ENCODE data around the gene MRPL36. TPM values are rescaled to one million over a fixed set of nuclear protein-coding genes. Genes with fewer than 3 reads are reported as not detected.
"Not testable (repeated sequence)": the region's sequence is repeated elsewhere in the genome, so short reads cannot be mapped to it uniquely, and the experiment has no call there.

The MRPL36 gene
- 60.1 and 71.2 TPM in 2 replicates for total RNA-seq

- peak; percentile 62 for DNase-seq (ENCODE audit: low read depth, low spot score)
Observed at GRCh38 chr5:1799602-1800471, at the start of gene MRPL36. MRPL36 (minus strand) TSS chr5:1799837; CDS start chr5:1798935, 902 bp downstream.

DNA sequence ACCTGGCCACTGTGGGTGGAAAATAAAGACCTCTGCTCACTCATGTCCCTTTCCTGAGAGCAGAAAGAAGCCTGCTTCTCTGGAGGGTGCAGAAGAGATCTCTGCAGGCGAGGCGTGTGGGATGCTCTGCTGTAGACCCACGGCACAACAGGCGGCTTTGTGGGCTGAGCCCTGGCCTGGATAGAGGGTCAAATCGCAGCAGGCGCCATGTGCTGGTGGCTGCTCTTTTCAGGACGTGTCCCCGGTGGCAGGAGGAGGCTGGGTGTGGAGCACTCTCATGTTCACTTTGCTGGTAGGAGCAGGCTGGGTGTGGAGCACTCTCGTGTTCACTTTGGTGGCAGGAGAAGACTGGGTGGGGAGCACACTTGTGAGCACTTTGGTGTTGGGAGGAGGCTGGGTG lies 48.0 kb upstream of the MRPL36 start:
- no peak for DNase-seq (ENCODE audit: low read depth, low spot score)

DNA sequence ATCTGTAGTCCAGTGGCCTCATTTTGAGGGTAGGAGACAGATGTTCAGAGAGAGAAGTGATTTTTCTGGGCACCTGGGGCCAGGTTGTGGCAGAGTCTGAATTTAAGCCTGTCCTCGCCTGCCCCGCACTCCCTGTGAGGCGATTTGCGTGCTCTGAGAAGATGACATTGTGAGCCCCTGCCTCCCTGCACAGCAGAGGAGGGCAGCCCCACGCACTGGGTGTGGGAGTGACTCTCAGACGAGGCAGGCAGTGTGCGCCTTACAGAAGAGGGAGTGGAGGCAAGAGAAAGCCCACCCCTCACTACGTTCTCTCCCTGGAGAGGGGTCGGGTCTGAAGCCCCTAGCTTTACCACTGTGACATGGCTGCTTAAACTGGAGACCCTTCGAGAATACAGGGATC lies 47.4 kb upstream of the MRPL36 start:
- no peak for DNase-seq (ENCODE audit: low read depth, low spot score)

DNA sequence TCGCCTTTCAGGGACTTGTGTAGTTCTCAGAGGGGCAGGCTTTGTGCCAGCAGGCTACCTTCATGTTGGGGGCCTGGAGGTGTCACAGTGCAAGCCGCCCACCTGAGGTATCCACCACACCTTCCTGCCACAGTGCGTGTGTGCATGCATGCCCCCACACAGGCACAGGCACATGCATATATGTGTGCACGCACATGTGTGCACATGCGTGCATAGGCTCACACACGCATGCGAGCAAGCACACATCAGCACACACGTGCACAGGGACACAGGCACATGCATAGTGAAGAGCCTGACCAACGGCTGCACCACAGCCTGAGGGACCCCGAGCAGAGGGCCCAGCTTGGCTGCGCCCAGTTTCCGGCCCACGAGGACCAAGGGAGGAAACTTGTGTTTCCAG lies 46.9 kb upstream of the MRPL36 start:
- no peak for DNase-seq (ENCODE audit: low read depth, low spot score)

GRCh38 chr5:1845696-1846095 lies 46.1 kb upstream of the MRPL36 start:
- DNase-seq (ENCODE audit: low read depth, low spot score): no peak

- no peak for DNase-seq (ENCODE audit: low read depth, low spot score)
Observed at GRCh38 chr5:1844708-1845436, 45.2 kb upstream of the MRPL36 start.

- DNase-seq (ENCODE audit: low read depth, low spot score): not testable (repeated sequence)
Observed at GRCh38 chr5:1843761-1844160, 44.1 kb upstream of the MRPL36 start.

DNA sequence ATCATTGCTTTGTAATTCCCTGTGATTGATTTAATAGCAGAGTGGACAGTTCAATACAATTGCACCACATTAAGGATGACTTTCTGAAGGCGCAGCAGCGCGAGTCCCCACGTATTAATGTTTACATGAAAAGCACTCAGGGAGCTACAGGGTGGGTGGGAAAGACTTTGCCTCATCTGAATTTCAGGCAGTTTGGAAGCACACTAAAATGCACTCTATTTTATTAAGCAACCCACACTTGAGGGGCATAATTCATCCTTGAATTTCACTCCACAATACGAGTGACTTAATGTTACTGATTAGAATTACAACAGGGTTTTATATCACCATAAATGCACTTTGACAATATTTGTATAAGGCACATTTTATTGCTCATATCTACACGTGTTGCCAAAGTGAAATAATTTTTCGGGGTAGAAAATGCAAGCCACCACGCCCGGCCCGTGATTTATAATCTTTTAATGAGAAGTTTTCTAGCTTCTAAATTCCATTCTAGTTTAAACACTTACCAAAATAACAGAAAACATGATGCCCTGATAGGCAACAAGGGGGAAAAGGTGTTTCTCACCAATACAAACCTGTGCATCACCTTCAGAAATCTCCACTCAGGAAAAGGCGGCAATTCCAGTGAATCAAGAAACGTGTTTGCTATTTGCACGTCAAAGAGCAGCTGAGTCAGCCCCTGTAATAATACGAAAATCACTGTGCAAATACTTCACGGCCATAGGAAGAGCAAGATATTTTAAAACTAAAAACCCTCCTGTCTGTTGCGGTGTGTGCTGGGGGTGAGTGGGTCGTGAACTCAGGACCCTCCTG lies 42.6 kb upstream of the MRPL36 start:
- DNase-seq (ENCODE audit: low read depth, low spot score): no peak

- no peak for DNase-seq (ENCODE audit: low read depth, low spot score)
Observed at GRCh38 chr5:1840741-1841521, 41.3 kb upstream of the MRPL36 start.

- DNase-seq (ENCODE audit: low read depth, low spot score): no peak
Observed at GRCh38 chr5:1840071-1840547, 40.5 kb upstream of the MRPL36 start.

- no peak for DNase-seq (ENCODE audit: low read depth, low spot score)
Observed at GRCh38 chr5:1838013-1838412, 38.4 kb upstream of the MRPL36 start.

- DNase-seq (ENCODE audit: low read depth, low spot score): no peak
Observed at GRCh38 chr5:1836891-1837880, 37.5 kb upstream of the MRPL36 start.

DNA sequence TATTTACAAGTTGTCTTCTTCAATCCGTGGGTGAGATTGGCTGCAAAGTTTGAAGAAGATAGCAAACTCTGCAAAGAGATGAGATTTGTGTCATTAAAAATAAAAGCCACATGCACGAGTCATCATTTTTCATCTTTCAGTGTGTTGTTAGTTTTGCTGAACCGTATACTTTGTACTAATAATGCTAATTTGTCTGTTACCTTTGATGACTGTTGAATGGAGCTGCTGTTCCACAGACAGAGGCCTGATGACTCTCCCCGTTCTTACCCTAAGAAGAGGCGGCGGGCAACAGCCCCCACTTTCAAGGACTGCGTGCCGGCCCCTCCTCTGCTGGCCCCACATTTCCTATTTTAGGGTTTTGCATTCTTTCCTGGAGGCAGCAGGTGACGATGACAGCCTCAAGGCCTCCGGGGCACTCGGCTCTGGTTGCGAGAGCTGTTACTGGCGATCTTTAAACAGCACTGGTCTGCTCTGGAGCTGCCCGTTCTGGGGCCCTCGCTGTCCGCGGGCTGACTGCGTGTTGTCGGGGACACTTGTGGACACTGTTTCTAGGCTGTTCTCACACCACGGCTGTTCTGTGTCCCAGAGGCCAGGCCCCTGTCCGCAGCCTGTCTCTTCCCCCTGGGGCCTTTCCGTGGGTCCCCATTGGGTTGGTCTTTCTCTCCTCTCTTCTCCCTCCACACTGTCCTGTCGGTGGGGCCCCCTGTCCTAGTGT lies 36.7 kb upstream of the MRPL36 start:
- DNase-seq (ENCODE audit: low read depth, low spot score): no peak

DNA sequence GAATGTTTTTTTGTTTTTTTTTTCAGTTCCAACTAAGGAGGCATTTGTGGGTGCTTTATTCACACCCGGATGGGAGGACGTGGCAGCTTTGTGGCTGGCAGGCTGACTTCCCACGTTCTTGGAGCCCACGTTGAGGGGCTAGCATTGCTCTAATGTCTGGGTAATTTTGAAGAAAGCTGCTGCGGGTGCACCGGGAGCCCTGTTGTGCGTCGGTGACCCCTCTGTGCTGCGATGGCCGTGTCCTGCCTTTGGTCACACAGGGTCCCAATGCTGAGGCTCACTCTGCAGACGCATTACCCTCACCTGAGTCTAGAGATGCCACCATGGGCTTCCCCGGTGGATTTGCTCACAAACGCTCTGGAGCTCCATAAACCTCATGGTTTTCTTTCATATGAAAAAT lies 35.8 kb upstream of the MRPL36 start:
- no peak for DNase-seq (ENCODE audit: low read depth, low spot score)

- DNase-seq (ENCODE audit: low read depth, low spot score): no peak
Observed at GRCh38 chr5:1834721-1835429, 35.2 kb upstream of the MRPL36 start.

GRCh38 chr5:1834022-1834551 lies 34.5 kb upstream of the MRPL36 start:
- DNase-seq (ENCODE audit: low read depth, low spot score): no peak

GRCh38 chr5:1833264-1834021 lies 33.8 kb upstream of the MRPL36 start:
- DNase-seq (ENCODE audit: low read depth, low spot score): no peak

Measured in pulmonary artery endothelial cell (primary cell).